Panc1 (cell line): ENCODE data around the gene IRS4. TPM values are rescaled to one million over a fixed set of nuclear protein-coding genes. Genes with fewer than 3 reads are reported as not detected.

Experiments used
- ATAC-seq: fragments of 200-7000 bp; cut with Tn5 transposase; 2 replicates; pipeline ENCODE4 v1.9.1; 2020; ENCODE audit warnings: mild to moderate bottlenecking, moderate library complexity
- BruUV-seq: library from RNA; stranded (reverse); fragments of 400-500 nt; replicated peaks from 2 replicates; lab custom pipeline; 2021; lab: Mats Ljungman, UMichigan
- CTCF ChIA-PET: fragments of 300-600 bp; sonication (Branson Sonifier 250); formaldehyde crosslinking; loops from one replicate; lab custom pipeline; 2022; ENCODE audit warnings: antibody characterized with exemption; lab: Charles Lee
- POLR2A ChIA-PET: fragments of 300-600 bp; sonication (Branson Sonifier 250); formaldehyde crosslinking; loops from one replicate; lab custom pipeline; 2022; ENCODE audit warnings: antibody characterized with exemption; lab: Charles Lee
- DNase-seq: peaks from one replicate; pipeline ENCODE4 v3.0.0-alpha.2; 2010; ENCODE audit warnings: low read depth, low spot score
- H3K27ac ChIP-seq: 2 replicates; pipeline ENCODE4 v1.5.1; 2011; ENCODE audit warnings: mild to moderate bottlenecking, low read length, inconsistent platforms
- H3K27me3 ChIP-seq: fragments of 200-500 bp; sonication (Bioruptor generic); 2 replicates; pipeline ENCODE4 v1.6.0; 2014; ENCODE audit warnings: low read length, inconsistent platforms; ENCODE audit not compliant: control insufficient read depth, insufficient read depth
- H3K36me3 ChIP-seq: fragments of 200-500 bp; sonication (Bioruptor generic); 2 replicates; pipeline ENCODE4 v1.5.1; 2014; ENCODE audit warnings: inconsistent platforms, mild to moderate bottlenecking, low read length, moderate library complexity; ENCODE audit not compliant: control insufficient read depth, insufficient read depth
- H3K4me1 ChIP-seq: 2 replicates; pipeline ENCODE4 v1.5.1; 2011; ENCODE audit warnings: inconsistent platforms, mild to moderate bottlenecking, low read length, moderate library complexity; ENCODE audit not compliant: control insufficient read depth, insufficient read depth
- H3K4me3 ChIP-seq, 2 experiments: 2 replicates each; pipeline ENCODE4 v1.5.1; 2011 to 2012; ENCODE audit warnings: low read depth in 2 of 2, low read length in 2 of 2, mild to moderate bottlenecking in 2 of 2, inconsistent platforms in 1 of 2, moderate library complexity in 1 of 2
- H3K9me3 ChIP-seq: fragments of 200-500 bp; sonication (Bioruptor generic); 2 replicates; pipeline ENCODE4 v1.5.1; 2014; ENCODE audit warnings: low read depth, mild to moderate bottlenecking, inconsistent platforms, low read length, moderate library complexity; ENCODE audit not compliant: control insufficient read depth, insufficient read depth
- CTCF ChIP-seq: fragments of 450-650 bp; IDR thresholded peaks from 2 replicates; pipeline ENCODE4 v1.5.1; 2017; ENCODE audit warnings: mild to moderate bottlenecking
- POLR2AphosphoS5 ChIP-seq: IDR thresholded peaks from 2 replicates; pipeline ENCODE4 v1.6.1; 2012; ENCODE audit warnings: mild to moderate bottlenecking, low read depth, low read length, moderate library complexity
- REST ChIP-seq, 2 experiments: IDR thresholded peaks; 2 replicates each; pipeline ENCODE4 v1.6.1; 2011 to 2012; ENCODE audit warnings: low read depth in 2 of 2, control low read depth in 1 of 2, low read length in 1 of 2, mild to moderate bottlenecking in 1 of 2, moderate library complexity in 1 of 2; ENCODE audit not compliant: insufficient read depth in 1 of 2
- SIN3A ChIP-seq: IDR thresholded peaks from 2 replicates; pipeline ENCODE4 v1.6.1; 2012; ENCODE audit warnings: low read depth, mild to moderate bottlenecking, low read length, moderate library complexity, borderline replicate concordance; ENCODE audit not compliant: insufficient read depth
- TCF7L2 ChIP-seq: IDR thresholded peaks from 2 replicates; pipeline ENCODE4 v1.6.1; 2011; ENCODE audit warnings: mild to moderate bottlenecking, low read depth, low read length, inconsistent platforms
- in situ Hi-C: cut with HindIII; loops from 2 replicates; pipeline ENCODE4 v1.10.0; 2016; ENCODE audit warnings: low sequenced_read_pairs, low pct_unique_long_range_greater_than_20kb
- intact Hi-C: fragments of 100-400 bp; cut with micrococcal nuclease; formaldehyde crosslinking; loops from one replicate; pipeline ENCODE4 v1.10.0; 2022; ENCODE audit not compliant: unreplicated experiment
- total RNA-seq: library from RNA; stranded (reverse); gene quantifications from one replicate; pipeline ENCODE4 v1.2.1, GENCODE V29; 2021; ENCODE audit not compliant: unreplicated experiment

The IRS4 gene
- total RNA-seq, 1 experiment from 2014 or later: not detected

- no peak for DNase-seq
- Histone ChIP-seq H3K27me3 (peaks cover 33% of the 10 kb centered on the region), H3K27ac (no peak overlapping the region), H3K9me3 (no peaks in the 10 kb centered on the region), H3K36me3 (no peaks in the 10 kb centered on the region), H3K4me1 (peaks cover 3% of the 10 kb centered on the region; the same call in 1 of the 2 replicates), H3K4me3 (no peak overlapping the region)
- ChIA-PET CTCF (no interaction called here), POLR2A (no interaction called here)
- no peak for ATAC-seq
- BruUV-seq: no TSS peak
- TF ChIP-seq SIN3A (no peak), POLR2AphosphoS5 (no peak), TCF7L2 (no peak), REST (IDR thresholded peaks at IDR 0.05; ENCODE audit: insufficient read depth in 1 of 2, low read depth in 2 of 2, low read length in 1 of 2) (no peak), CTCF (no peak)
- intact Hi-C loops: loop anchor here (10.0 kb wide), 1 partner anchor 146 kb away; no protein-coding TSS in a partner anchor
- in situ Hi-C loops: no loop called here
These were observed 5.2 kb downstream of the IRS4 start for GRCh38 chrX:108731153-108731552.

- in situ Hi-C loops (no loop called here), intact Hi-C loops (no loop called here)
- TF ChIP-seq TCF7L2: no peak
- no peak for TF ChIP-seq POLR2AphosphoS5
- TF ChIP-seq REST (IDR thresholded peaks at IDR 0.05; ENCODE audit: insufficient read depth in 1 of 2, low read depth in 2 of 2, low read length in 1 of 2): no peak
- TF ChIP-seq CTCF: no peak
- no peak for TF ChIP-seq SIN3A
- Histone ChIP-seq H3K36me3 (no peaks in the 10 kb centered on the region), H3K4me1 (no peaks in the 10 kb centered on the region), H3K27ac (no peak overlapping the region), H3K4me3 (no peak overlapping the region), H3K27me3 (peaks cover 14% of the 10 kb centered on the region), H3K9me3 (no peaks in the 10 kb centered on the region)
- BruUV-seq: no TSS peak
- no peak for DNase-seq
- ATAC-seq: no peak
- ChIA-PET CTCF (no interaction called here), POLR2A (no interaction called here)
These were observed 9.6 kb downstream of the IRS4 start for GRCh38 chrX:108726748-108727147.
